Measurements from ENCODE around the gene LAMTOR5.

LAMTOR5 gene

DNA sequence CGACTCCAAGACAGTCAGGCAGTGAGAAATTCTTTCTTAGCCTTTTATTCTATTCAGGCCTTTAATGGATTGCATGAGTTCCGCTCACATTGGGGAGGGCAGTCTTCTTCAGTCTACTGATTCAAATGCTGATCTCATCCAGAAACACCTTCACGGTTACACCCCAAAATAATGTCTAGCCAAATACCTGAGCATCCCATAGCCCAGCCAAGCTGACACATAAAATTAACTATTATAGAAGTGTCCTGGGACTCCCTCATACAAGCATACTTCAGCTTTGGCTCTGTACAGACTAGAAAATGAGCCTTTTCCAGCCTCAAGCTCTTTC, 13.0 kb downstream of the LAMTOR5 start:
- H3K4me3 ChIP-seq (ENCODE audit: low read length) = no peak overlapping the region
- TF ChIP-seq, protein P1, sequence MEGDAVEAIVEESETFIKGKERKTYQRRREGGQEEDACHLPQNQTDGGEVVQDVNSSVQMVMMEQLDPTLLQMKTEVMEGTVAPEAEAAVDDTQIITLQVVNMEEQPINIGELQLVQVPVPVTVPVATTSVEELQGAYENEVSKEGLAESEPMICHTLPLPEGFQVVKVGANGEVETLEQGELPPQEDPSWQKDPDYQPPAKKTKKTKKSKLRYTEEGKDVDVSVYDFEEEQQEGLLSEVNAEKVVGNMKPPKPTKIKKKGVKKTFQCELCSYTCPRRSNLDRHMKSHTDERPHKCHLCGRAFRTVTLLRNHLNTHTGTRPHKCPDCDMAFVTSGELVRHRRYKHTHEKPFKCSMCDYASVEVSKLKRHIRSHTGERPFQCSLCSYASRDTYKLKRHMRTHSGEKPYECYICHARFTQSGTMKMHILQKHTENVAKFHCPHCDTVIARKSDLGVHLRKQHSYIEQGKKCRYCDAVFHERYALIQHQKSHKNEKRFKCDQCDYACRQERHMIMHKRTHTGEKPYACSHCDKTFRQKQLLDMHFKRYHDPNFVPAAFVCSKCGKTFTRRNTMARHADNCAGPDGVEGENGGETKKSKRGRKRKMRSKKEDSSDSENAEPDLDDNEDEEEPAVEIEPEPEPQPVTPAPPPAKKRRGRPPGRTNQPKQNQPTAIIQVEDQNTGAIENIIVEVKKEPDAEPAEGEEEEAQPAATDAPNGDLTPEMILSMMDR (conservative IDR thresholded peaks at IDR 0.05; ENCODE audit: low read length) = no peak

GRCh38 chr1:110393691-110394492, 13.6 kb downstream of the LAMTOR5 start:
- DNase-seq (ENCODE audit: low read depth) = peak; percentile 85
- no peak overlapping the region for H3K4me3 ChIP-seq (ENCODE audit: low read length)
- TF ChIP-seq, protein P1 (conservative IDR thresholded peaks at IDR 0.05; ENCODE audit: low read length) = no peak

More for the DNA sequence above, 13.0 kb downstream of the LAMTOR5 start:
- DNase-seq (ENCODE audit: low read depth) = no peak

DNA sequence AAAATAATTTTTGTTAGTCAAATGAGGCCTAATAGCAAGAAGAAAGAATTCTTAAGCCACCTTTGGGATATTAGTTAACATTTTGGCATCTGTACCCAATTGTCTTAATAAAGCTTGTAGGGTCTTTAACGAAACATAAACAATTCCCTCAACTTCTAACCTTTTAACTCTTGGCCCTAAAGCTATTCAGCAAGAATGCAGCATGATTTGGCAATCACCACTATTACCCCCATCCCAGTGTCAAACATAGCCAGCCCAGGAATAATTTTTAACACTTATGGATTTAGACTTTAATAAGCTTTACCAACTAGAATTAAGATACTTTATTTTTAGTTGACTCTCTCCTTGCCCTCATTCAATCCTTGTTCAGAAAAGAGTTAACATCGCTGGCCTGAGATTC, 14.2 kb downstream of the LAMTOR5 start:
- no peak for DNase-seq (ENCODE audit: low read depth)
- H3K4me3 ChIP-seq (ENCODE audit: low read length) = no peak overlapping the region

DNA sequence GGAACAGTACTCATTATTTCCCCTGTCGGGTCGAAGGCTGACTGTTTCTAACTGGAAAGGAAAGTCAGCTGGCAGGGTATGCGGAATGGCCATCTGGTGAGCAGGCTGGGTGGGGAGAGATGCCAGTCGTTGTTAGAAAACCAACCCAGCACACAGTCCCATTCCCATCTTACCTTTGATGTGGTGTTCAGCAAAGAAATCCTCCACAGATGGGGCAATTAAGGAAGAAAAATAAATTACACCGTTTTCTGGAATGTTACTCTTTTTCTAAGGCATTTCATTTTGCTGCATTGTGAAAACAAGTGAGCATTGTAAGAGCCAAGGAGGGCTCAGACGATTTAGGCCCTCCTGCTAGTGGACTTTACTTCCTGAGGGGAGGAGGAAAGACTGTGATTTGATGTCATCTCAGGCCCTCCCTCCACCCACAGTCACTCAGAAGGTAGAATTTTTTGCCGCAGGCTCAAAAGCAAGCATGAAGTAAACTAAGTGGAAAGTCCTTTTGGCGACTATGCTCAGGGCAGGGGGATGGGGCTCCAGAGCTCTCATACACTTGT, 16.7 kb downstream of the LAMTOR5 start, which contains the start of gene SLC16A4:
SLC16A4 (minus strand) TSS at position 335 of the 554 bp plus-strand sequence. CDS start 1,703 bp downstream, outside the sequence.
- peak within 1 kb of the TSS; percentile 21 for H3K4me3 ChIP-seq (ENCODE audit: low read length)
- TF ChIP-seq, protein P1 (conservative IDR thresholded peaks at IDR 0.05; ENCODE audit: low read length) = no peak
- DNase-seq (ENCODE audit: low read depth) = peak; percentile 94

More for the DNA sequence above, 14.2 kb downstream of the LAMTOR5 start:
- TF ChIP-seq, protein P1 (conservative IDR thresholded peaks at IDR 0.05; ENCODE audit: low read length) = no peak

GRCh38 chr1:110390096-110390495, 17.4 kb downstream of the LAMTOR5 start:
- H3K4me3 ChIP-seq (ENCODE audit: low read length) = peak overlapping the region; percentile 21

GRCh38 chr1:110387048-110387754, 20.3 kb downstream of the LAMTOR5 start:
- TF ChIP-seq, protein P1 (conservative IDR thresholded peaks at IDR 0.05; ENCODE audit: low read length) = no peak
- no peak for DNase-seq (ENCODE audit: low read depth)
- no peak overlapping the region for H3K4me3 ChIP-seq (ENCODE audit: low read length)

More at GRCh38 chr1:110390096-110390495, 17.4 kb downstream of the LAMTOR5 start:
- DNase-seq (ENCODE audit: low read depth) = peak; percentile 76
- TF ChIP-seq, protein P1 (conservative IDR thresholded peaks at IDR 0.05; ENCODE audit: low read length) = peak; percentile 8; the same call in 1 of the 2 replicates
